GM23338 (cell line): Measurements from ENCODE around the gene RAD51B. TPM values are rescaled to one million over a fixed set of nuclear protein-coding genes. Genes with fewer than 3 reads are reported as not detected.

Experiments
- ATAC-seq: fragments of 200-7000 bp; cut with Tn5 transposase; 3 replicates; pipeline ENCODE4 v1.9.1; 2020
- DNase-seq: peaks from one replicate; pipeline ENCODE4 v3.0.0-alpha.2; 2015; ENCODE audit warnings: low spot score
- H2AFZ ChIP-seq: fragments of 200-600 bp; sonication (generic); 2 replicates; pipeline ENCODE4 v1.8.0; 2016; ENCODE audit warnings: antibody characterized with exemption, mild to moderate bottlenecking, moderate library complexity
- H3F3A ChIP-seq: fragments of 200-600 bp; sonication (generic); replicated peaks from 2 replicates; pipeline ENCODE4 v1.8.0; 2017; ENCODE audit warnings: antibody characterized with exemption, mixed run types, low read depth
- H3K27ac ChIP-seq: fragments of 200-600 bp; sonication (generic); 2 replicates; pipeline ENCODE4 v1.6.1; 2016; ENCODE audit warnings: low read depth
- H3K27me3 ChIP-seq: fragments of 200-600 bp; sonication (generic); 2 replicates; pipeline ENCODE4 v1.8.0; 2016; ENCODE audit warnings: mild to moderate bottlenecking, mixed run types, moderate library complexity; ENCODE audit not compliant: insufficient read depth
- H3K36me3 ChIP-seq: fragments of 200-600 bp; sonication (generic); 2 replicates; pipeline ENCODE4 v1.8.0; 2016; ENCODE audit warnings: mild to moderate bottlenecking; ENCODE audit not compliant: insufficient read depth
- H3K4me1 ChIP-seq: fragments of 200-600 bp; sonication (generic); 2 replicates; pipeline ENCODE4 v1.8.0; 2016; ENCODE audit warnings: mild to moderate bottlenecking, moderate library complexity; ENCODE audit not compliant: insufficient read depth
- H3K4me2 ChIP-seq: fragments of 200-600 bp; sonication (generic); 2 replicates; pipeline ENCODE4 v1.7.1; 2017; ENCODE audit warnings: mixed run types
- H3K4me3 ChIP-seq: fragments of 200-600 bp; sonication (generic); 2 replicates; pipeline ENCODE4 v1.6.1; 2016; ENCODE audit warnings: mixed run types
- H3K79me2 ChIP-seq: fragments of 200-600 bp; sonication (generic); replicated peaks from 2 replicates; pipeline ENCODE4 v1.8.0; 2017; ENCODE audit warnings: mild to moderate bottlenecking; ENCODE audit not compliant: insufficient read depth
- H3K9me2 ChIP-seq: fragments of 200-600 bp; sonication (generic); 2 replicates; pipeline ENCODE4 v1.8.0; 2017; ENCODE audit not compliant: insufficient read depth
- H4K20me1 ChIP-seq: fragments of 200-600 bp; sonication (generic); replicated peaks from 2 replicates; pipeline ENCODE4 v1.8.0; 2017; ENCODE audit warnings: mild to moderate bottlenecking; ENCODE audit not compliant: insufficient read depth
- H3K27ac Mint-ChIP-seq: 2 replicates; pipeline ENCODE4 v1.8.0; 2020; ENCODE audit warnings: inconsistent platforms, mild to moderate bottlenecking, moderate library complexity, mixed read lengths
- H3K27me3 Mint-ChIP-seq: 3 replicates; pipeline ENCODE4 v1.8.0; 2022; ENCODE audit warnings: low read depth, mild to moderate bottlenecking, moderate library complexity, mixed read lengths, inconsistent platforms; ENCODE audit not compliant: insufficient read depth, poor library complexity
- H3K36me3 Mint-ChIP-seq: 3 replicates; pipeline ENCODE4 v1.8.0; 2021; ENCODE audit warnings: low read depth, mild to moderate bottlenecking, inconsistent platforms, moderate library complexity, mixed read lengths
- H3K4me1 Mint-ChIP-seq: 3 replicates; pipeline ENCODE4 v1.8.0; 2020; ENCODE audit warnings: mild to moderate bottlenecking, inconsistent platforms, mixed read lengths
- H3K4me3 Mint-ChIP-seq: 3 replicates; pipeline ENCODE4 v1.8.0; 2021; ENCODE audit warnings: moderate library complexity, mild to moderate bottlenecking, inconsistent platforms, mixed read lengths
- H3K9me3 Mint-ChIP-seq: 3 replicates; pipeline ENCODE4 v1.8.0; 2020; ENCODE audit warnings: moderate library complexity, mild to moderate bottlenecking, inconsistent platforms, mixed read lengths
- CREB1 ChIP-seq: fragments of 250-450 bp; sonication (Bioruptor Pico); IDR thresholded peaks from 2 replicates; pipeline ENCODE4 v1.5.0; 2020; ENCODE audit warnings: low read depth, mild to moderate bottlenecking, moderate library complexity
- POLR2AphosphoS5 ChIP-seq: IDR thresholded peaks from 2 replicates; pipeline ENCODE4 v1.6.1; 2016; ENCODE audit warnings: antibody characterized with exemption, low read depth
- ZNF114 ChIP-seq: fragments of 250-450 bp; sonication (Bioruptor Pico); IDR thresholded peaks from 2 replicates; pipeline ENCODE4 v1.5.0; 2020; ENCODE audit warnings: mild to moderate bottlenecking, moderate library complexity
- ZNF331 ChIP-seq: fragments of 250-450 bp; sonication (Bioruptor Pico); IDR thresholded peaks from 2 replicates; pipeline ENCODE4 v1.5.0; 2020; ENCODE audit warnings: low read depth, mild to moderate bottlenecking, moderate library complexity
- polyA plus RNA-seq: library from polyadenylated mRNA; unstranded; fragments of >200 nt; fragmentation: Nextera tagmentation; extraction: Ambion mirVana; gene quantifications from 2 replicates; pipeline ENCODE4 v1.2.1, GENCODE V29; 2016
- total RNA-seq: library from RNA; depleted of rRNA; stranded (reverse); fragments of >200 nt; shearing (Covaris generic); gene quantifications from 2 replicates; pipeline ENCODE4 v1.2.3, GENCODE V29; 2014
- TF ChIP-seq, protein P1 (sequence below): fragments of 250-450 bp; sonication (Bioruptor Pico); IDR thresholded peaks from 2 replicates; pipeline ENCODE4 v1.5.0; 2020; ENCODE audit warnings: mild to moderate bottlenecking, moderate library complexity
- TF ChIP-seq, protein P2 (sequence below), 2 experiments: fragments of 200-600 bp in 1 of 2; sonication (generic) in 1 of 2; conservative IDR thresholded peaks; 2 replicates each; pipeline versions ENCODE4 v1.5.1 to v1.6.1; 2016 to 2017; ENCODE audit warnings: antibody characterized with exemption in 2 of 2, low read depth in 2 of 2, mild to moderate bottlenecking in 2 of 2, moderate library complexity in 1 of 2

RAD51B gene
- total and polyA plus RNA-seq, 2 experiments from 2014 or later = 15.7 to 29.1 TPM

DNA sequence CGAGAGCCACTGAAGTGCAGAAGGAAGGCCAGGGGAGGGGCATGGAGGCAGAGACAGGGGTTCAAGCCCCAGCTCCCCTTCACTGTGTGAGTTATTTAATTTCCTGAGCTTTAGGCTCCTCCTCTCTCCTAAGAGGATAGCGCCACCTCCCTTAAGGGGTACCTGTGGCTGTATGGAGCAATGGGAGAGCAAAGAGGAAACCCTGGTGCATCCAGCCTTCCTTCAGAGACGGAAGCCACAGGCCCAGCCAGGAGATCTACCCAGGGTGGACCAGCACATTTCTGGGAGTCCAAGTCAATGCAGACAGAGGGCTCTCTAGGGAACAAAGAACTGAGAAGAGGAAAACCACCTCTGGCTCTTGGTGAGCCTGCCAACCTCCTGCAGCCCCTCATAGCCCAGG is 883.0 kb downstream of the RAD51B start:
- Histone ChIP-seq H3F3A (no peaks in the 10 kb centered on the region), H2AFZ (no peak overlapping the region), H3K36me3 (no peaks in the 10 kb centered on the region), H3K4me2 (no peak overlapping the region), H3K4me3 (no peak overlapping the region), H3K4me1 (no peaks in the 10 kb centered on the region), H3K79me2 (no peaks in the 10 kb centered on the region), H3K27ac (no peak overlapping the region), H3K27me3 (no peaks in the 10 kb centered on the region), H4K20me1 (no peaks in the 10 kb centered on the region), H3K9me2 (peaks cover 15% of the 10 kb centered on the region; the same call in 1 of the 2 replicates)
- peaks cover 4% of the 10 kb centered on the region; the same call in 1 of the 3 replicates for H3K36me3 Mint-ChIP-seq
- H3K4me3 Mint-ChIP-seq = no peak overlapping the region
- no peak overlapping the region for H3K27ac Mint-ChIP-seq
- H3K27me3 Mint-ChIP-seq = peaks cover 5% of the 10 kb centered on the region
- DNase-seq (no peak), ATAC-seq (peak; percentile 46)
- no peak for TF ChIP-seq CREB1 (CRISPR knock-in tag)
- TF ChIP-seq, protein P1, sequence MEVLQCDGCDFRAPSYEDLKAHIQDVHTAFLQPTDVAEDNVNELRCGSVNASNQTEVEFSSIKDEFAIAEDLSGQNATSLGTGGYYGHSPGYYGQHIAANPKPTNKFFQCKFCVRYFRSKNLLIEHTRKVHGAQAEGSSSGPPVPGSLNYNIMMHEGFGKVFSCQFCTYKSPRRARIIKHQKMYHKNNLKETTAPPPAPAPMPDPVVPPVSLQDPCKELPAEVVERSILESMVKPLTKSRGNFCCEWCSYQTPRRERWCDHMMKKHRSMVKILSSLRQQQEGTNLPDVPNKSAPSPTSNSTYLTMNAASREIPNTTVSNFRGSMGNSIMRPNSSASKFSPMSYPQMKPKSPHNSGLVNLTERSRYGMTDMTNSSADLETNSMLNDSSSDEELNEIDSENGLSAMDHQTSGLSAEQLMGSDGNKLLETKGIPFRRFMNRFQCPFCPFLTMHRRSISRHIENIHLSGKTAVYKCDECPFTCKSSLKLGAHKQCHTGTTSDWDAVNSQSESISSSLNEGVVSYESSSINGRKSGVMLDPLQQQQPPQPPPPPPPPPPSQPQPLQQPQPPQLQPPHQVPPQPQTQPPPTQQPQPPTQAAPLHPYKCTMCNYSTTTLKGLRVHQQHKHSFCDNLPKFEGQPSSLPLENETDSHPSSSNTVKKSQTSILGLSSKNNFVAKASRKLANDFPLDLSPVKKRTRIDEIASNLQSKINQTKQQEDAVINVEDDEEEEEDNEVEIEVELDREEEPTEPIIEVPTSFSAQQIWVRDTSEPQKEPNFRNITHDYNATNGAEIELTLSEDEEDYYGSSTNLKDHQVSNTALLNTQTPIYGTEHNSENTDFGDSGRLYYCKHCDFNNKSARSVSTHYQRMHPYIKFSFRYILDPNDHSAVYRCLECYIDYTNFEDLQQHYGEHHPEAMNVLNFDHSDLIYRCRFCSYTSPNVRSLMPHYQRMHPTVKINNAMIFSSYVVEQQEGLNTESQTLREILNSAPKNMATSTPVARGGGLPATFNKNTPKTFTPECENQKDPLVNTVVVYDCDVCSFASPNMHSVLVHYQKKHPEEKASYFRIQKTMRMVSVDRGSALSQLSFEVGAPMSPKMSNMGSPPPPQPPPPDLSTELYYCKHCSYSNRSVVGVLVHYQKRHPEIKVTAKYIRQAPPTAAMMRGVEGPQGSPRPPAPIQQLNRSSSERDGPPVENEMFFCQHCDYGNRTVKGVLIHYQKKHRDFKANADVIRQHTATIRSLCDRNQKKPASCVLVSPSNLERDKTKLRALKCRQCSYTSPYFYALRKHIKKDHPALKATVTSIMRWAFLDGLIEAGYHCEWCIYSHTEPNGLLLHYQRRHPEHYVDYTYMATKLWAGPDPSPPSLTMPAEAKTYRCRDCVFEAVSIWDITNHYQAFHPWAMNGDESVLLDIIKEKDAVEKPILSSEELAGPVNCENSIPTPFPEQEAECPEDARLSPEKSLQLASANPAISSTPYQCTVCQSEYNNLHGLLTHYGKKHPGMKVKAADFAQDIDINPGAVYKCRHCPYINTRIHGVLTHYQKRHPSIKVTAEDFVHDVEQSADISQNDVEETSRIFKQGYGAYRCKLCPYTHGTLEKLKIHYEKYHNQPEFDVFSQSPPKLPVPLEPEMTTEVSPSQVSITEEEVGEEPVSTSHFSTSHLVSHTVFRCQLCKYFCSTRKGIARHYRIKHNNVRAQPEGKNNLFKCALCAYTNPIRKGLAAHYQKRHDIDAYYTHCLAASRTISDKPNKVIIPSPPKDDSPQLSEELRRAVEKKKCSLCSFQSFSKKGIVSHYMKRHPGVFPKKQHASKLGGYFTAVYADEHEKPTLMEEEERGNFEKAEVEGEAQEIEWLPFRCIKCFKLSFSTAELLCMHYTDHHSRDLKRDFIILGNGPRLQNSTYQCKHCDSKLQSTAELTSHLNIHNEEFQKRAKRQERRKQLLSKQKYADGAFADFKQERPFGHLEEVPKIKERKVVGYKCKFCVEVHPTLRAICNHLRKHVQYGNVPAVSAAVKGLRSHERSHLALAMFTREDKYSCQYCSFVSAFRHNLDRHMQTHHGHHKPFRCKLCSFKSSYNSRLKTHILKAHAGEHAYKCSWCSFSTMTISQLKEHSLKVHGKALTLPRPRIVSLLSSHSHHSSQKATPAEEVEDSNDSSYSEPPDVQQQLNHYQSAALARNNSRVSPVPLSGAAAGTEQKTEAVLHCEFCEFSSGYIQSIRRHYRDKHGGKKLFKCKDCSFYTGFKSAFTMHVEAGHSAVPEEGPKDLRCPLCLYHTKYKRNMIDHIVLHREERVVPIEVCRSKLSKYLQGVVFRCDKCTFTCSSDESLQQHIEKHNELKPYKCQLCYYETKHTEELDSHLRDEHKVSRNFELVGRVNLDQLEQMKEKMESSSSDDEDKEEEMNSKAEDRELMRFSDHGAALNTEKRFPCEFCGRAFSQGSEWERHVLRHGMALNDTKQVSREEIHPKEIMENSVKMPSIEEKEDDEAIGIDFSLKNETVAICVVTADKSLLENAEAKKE (CRISPR knock-in tag) = no peak
- TF ChIP-seq, protein P2, sequence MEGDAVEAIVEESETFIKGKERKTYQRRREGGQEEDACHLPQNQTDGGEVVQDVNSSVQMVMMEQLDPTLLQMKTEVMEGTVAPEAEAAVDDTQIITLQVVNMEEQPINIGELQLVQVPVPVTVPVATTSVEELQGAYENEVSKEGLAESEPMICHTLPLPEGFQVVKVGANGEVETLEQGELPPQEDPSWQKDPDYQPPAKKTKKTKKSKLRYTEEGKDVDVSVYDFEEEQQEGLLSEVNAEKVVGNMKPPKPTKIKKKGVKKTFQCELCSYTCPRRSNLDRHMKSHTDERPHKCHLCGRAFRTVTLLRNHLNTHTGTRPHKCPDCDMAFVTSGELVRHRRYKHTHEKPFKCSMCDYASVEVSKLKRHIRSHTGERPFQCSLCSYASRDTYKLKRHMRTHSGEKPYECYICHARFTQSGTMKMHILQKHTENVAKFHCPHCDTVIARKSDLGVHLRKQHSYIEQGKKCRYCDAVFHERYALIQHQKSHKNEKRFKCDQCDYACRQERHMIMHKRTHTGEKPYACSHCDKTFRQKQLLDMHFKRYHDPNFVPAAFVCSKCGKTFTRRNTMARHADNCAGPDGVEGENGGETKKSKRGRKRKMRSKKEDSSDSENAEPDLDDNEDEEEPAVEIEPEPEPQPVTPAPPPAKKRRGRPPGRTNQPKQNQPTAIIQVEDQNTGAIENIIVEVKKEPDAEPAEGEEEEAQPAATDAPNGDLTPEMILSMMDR (conservative IDR thresholded peaks at IDR 0.05; ENCODE audit: low read depth in 2 of 2) = peak in 1 of 2 experiments; percentile 36; a peak in 2 of 4 replicates
- H3K9me3 Mint-ChIP-seq = peaks cover 19% of the 10 kb centered on the region
- H3K4me1 Mint-ChIP-seq = no peaks in the 10 kb centered on the region; the same call in 2 of the 3 replicates

DNA sequence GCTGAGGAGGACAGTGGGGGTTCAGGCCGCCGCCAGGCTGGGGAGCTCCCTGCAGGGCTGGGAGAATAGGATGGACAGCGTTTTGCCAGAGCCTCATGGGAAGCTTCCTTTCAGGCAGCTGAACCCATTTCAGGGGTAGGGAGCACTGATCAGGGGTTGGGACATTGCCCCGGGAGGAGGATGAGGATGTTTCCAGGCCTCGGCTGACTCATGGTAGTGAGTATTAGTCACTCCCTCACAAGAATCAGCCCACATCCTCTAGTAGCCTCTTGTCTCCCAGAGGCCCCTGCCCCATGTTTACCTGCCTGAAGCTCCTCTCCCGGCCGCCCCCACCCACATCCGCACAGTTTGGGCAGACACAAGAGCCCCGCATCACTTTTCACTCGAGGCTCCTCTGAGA is 883.5 kb downstream of the RAD51B start:
- Mint-ChIP-seq H3K4me1 (no peaks in the 10 kb centered on the region; the same call in 2 of the 3 replicates), H3K4me3 (no peak overlapping the region), H3K27me3 (peaks cover 5% of the 10 kb centered on the region), H3K9me3 (peaks cover 19% of the 10 kb centered on the region), H3K27ac (no peak overlapping the region), H3K36me3 (peaks cover 4% of the 10 kb centered on the region; the same call in 1 of the 3 replicates)
- no peaks in the 10 kb centered on the region for H3K79me2 ChIP-seq
- no peaks in the 10 kb centered on the region for H3F3A ChIP-seq
- H3K36me3 ChIP-seq = no peaks in the 10 kb centered on the region
- ATAC-seq (peak; percentile 33; the same call in 2 of the 3 replicates), DNase-seq (no peak)
- H3K4me2 ChIP-seq = no peak overlapping the region
- H3K27me3 ChIP-seq = no peaks in the 10 kb centered on the region
- TF ChIP-seq ZNF114 (CRISPR knock-in tag) (no peak), POLR2AphosphoS5 (no peak), ZNF331 (CRISPR knock-in tag) (no peak)
- H3K4me3 ChIP-seq = no peak overlapping the region
- H3K27ac ChIP-seq = no peak overlapping the region
- H2AFZ ChIP-seq = no peak overlapping the region
- no peaks in the 10 kb centered on the region for H4K20me1 ChIP-seq
- no peaks in the 10 kb centered on the region for H3K4me1 ChIP-seq
- H3K9me2 ChIP-seq = peaks cover 13% of the 10 kb centered on the region; the same call in 1 of the 2 replicates
